ENCODE measurements around the gene IQSEC3.
"Not testable (repeated sequence)": the region's sequence is repeated elsewhere in the genome, so short reads cannot be mapped to it uniquely, and the experiment has no call there.

The IQSEC3 gene

GRCh38 chr12:113347-113746, 46.8 kb downstream of the IQSEC3 start:
- no peak for DNase-seq

GRCh38 chr12:114626-115211, 48.2 kb downstream of the IQSEC3 start:
- DNase-seq = no peak

- DNase-seq = no peak
These were observed 49.0 kb downstream of the IQSEC3 start for GRCh38 chr12:115518-115917.

- no peak for DNase-seq
These were observed 49.7 kb downstream of the IQSEC3 start for GRCh38 chr12:115960-116915.

GRCh38 chr12:117311-117710, 50.7 kb downstream of the IQSEC3 start:
- no peak for DNase-seq

- DNase-seq = no peak
These were observed 51.3 kb downstream of the IQSEC3 start for GRCh38 chr12:117816-118345.

GRCh38 chr12:118591-118990, 52.0 kb downstream of the IQSEC3 start:
- DNase-seq = no peak

- DNase-seq = no peak
These were observed 54.4 kb downstream of the IQSEC3 start for GRCh38 chr12:120951-121350.

- DNase-seq = no peak
These were observed 55.1 kb downstream of the IQSEC3 start for GRCh38 chr12:121647-122046.

GRCh38 chr12:125075-125474, 58.5 kb downstream of the IQSEC3 start:
- DNase-seq = no peak

GRCh38 chr12:125566-125965, 59.0 kb downstream of the IQSEC3 start:
- DNase-seq = no peak

- DNase-seq = no peak
These were observed 61.5 kb downstream of the IQSEC3 start for GRCh38 chr12:128079-128478.

- DNase-seq = no peak
These were observed 62.4 kb downstream of the IQSEC3 start for GRCh38 chr12:129001-129400.

GRCh38 chr12:130519-130918, 64.0 kb downstream of the IQSEC3 start:
- no peak for DNase-seq

- no peak for DNase-seq
These were observed 64.4 kb downstream of the IQSEC3 start for GRCh38 chr12:131008-131407.

- DNase-seq = peak; percentile 84
These were observed 65.3 kb downstream of the IQSEC3 start for GRCh38 chr12:131732-132495.

GRCh38 chr12:133616-134232, 67.2 kb downstream of the IQSEC3 start:
- DNase-seq = not testable (repeated sequence)

GRCh38 chr12:135138-135537, 68.6 kb downstream of the IQSEC3 start:
- DNase-seq = no peak

- no peak for DNase-seq
These were observed 71.8 kb downstream of the IQSEC3 start for GRCh38 chr12:138171-138897.

GRCh38 chr12:138898-139534, 72.4 kb downstream of the IQSEC3 start:
- DNase-seq = no peak

GRCh38 chr12:139585-139984, 73.0 kb downstream of the IQSEC3 start:
- no peak for DNase-seq

- no peak for DNase-seq
These were observed 73.6 kb downstream of the IQSEC3 start for GRCh38 chr12:140162-140561.

All from NCI-H226 (cell line).